Measurements from ENCODE around the gene ACKR3. TPM values are rescaled to one million over a fixed set of nuclear protein-coding genes. Genes with fewer than 3 reads are reported as not detected.

Gene ACKR3
- total RNA-seq, 2 donors from 2014 or later: 3.5 to 10.1 TPM

GRCh38 chr2:236565212-236565611, 4.4 kb upstream of the ACKR3 start:
- no peak for TF ChIP-seq CTCF (IDR thresholded peaks at IDR 0.05)
- peaks cover 2% of the 10 kb centered on the region for H3K27me3 ChIP-seq
- H3K9me3 ChIP-seq: no peaks in the 10 kb centered on the region
- H3K36me3 ChIP-seq: no peaks in the 10 kb centered on the region
- intact Hi-C loops (cut with DNase I): no loop called here
- H3K4me3 ChIP-seq: no peak overlapping the region
- H3K4me1 ChIP-seq: peaks cover 4% of the 10 kb centered on the region
- H3K27ac ChIP-seq: no peak overlapping the region
- no peak overlapping the region for H3K9ac ChIP-seq (ENCODE audit: low read depth in 2 of 2, low read length in 2 of 2)
- DNase-seq: no peak

GRCh38 chr2:236565879-236566402, 3.7 kb upstream of the ACKR3 start:
- H3K4me1 ChIP-seq: peaks cover 8% of the 10 kb centered on the region
- H3K27ac ChIP-seq: no peak overlapping the region
- H3K9me3 ChIP-seq: no peaks in the 10 kb centered on the region
- H3K36me3 ChIP-seq: no peaks in the 10 kb centered on the region
- no peak for TF ChIP-seq CTCF (IDR thresholded peaks at IDR 0.05)
- H3K4me3 ChIP-seq: no peak overlapping the region
- no peak overlapping the region for H3K9ac ChIP-seq (ENCODE audit: low read depth in 2 of 2, low read length in 2 of 2)
- intact Hi-C loops (cut with DNase I): no loop called here
- H3K27me3 ChIP-seq: peaks cover 2% of the 10 kb centered on the region
- no peak for DNase-seq

GRCh38 chr2:236566596-236566995, 3.0 kb upstream of the ACKR3 start:
- Histone ChIP-seq H3K9ac (ENCODE audit: low read depth in 2 of 2, low read length in 2 of 2) (no peak overlapping the region), H3K27ac (no peak overlapping the region), H3K4me1 (peaks cover 8% of the 10 kb centered on the region), H3K9me3 (no peaks in the 10 kb centered on the region), H3K36me3 (no peaks in the 10 kb centered on the region), H3K4me3 (no peak overlapping the region), H3K27me3 (peaks cover 2% of the 10 kb centered on the region)
- no peak for DNase-seq
- TF ChIP-seq CTCF (IDR thresholded peaks at IDR 0.05): no peak
- intact Hi-C loops (cut with DNase I): no loop called here

- H3K9ac ChIP-seq (ENCODE audit: low read depth in 2 of 2, low read length in 2 of 2): peak overlapping the region; percentile 46 to 65
- H3K4me1 ChIP-seq: peaks cover 8% of the 10 kb centered on the region
- H3K27me3 ChIP-seq: peaks cover 2% of the 10 kb centered on the region
- TF ChIP-seq CTCF (IDR thresholded peaks at IDR 0.05): no peak
- H3K4me3 ChIP-seq: peak overlapping the region; percentile 13
- peak; percentile 38 for DNase-seq
- H3K36me3 ChIP-seq: no peaks in the 10 kb centered on the region
- no peaks in the 10 kb centered on the region for H3K9me3 ChIP-seq
- intact Hi-C loops (cut with DNase I): no loop called here
- H3K27ac ChIP-seq: peak overlapping the region; percentile 65
Measured at GRCh38 chr2:236568068-236568921, 1.3 kb upstream of the ACKR3 start.

- H3K9ac ChIP-seq (ENCODE audit: low read depth in 2 of 2, low read length in 2 of 2): peak overlapping the region in 1 of 2 donors; percentile 46
- no peaks in the 10 kb centered on the region for H3K9me3 ChIP-seq
- DNase-seq: no peak
- peaks cover 8% of the 10 kb centered on the region for H3K4me1 ChIP-seq
- intact Hi-C loops (cut with DNase I): no loop called here
- H3K36me3 ChIP-seq: no peaks in the 10 kb centered on the region
- peaks cover 2% of the 10 kb centered on the region for H3K27me3 ChIP-seq
- TF ChIP-seq CTCF (IDR thresholded peaks at IDR 0.05): no peak
- no peak overlapping the region for H3K4me3 ChIP-seq
- H3K27ac ChIP-seq: peak overlapping the region; percentile 65
Measured at GRCh38 chr2:236568922-236569572, 578 bp upstream of the ACKR3 start.

Measured in colonic mucosa (tissue), 4 donors.